ENCODE results near the gene LAPTM5.

- TF ChIP-seq TCF7L2 (IDR thresholded peaks at IDR 0.05; ENCODE audit: borderline replicate concordance, low read depth, low read length) = no peak
- no peak for TF ChIP-seq ZNF580 (tag by site-specific recombination; IDR thresholded peaks at IDR 0.05)
- TF ChIP-seq, protein P1, sequence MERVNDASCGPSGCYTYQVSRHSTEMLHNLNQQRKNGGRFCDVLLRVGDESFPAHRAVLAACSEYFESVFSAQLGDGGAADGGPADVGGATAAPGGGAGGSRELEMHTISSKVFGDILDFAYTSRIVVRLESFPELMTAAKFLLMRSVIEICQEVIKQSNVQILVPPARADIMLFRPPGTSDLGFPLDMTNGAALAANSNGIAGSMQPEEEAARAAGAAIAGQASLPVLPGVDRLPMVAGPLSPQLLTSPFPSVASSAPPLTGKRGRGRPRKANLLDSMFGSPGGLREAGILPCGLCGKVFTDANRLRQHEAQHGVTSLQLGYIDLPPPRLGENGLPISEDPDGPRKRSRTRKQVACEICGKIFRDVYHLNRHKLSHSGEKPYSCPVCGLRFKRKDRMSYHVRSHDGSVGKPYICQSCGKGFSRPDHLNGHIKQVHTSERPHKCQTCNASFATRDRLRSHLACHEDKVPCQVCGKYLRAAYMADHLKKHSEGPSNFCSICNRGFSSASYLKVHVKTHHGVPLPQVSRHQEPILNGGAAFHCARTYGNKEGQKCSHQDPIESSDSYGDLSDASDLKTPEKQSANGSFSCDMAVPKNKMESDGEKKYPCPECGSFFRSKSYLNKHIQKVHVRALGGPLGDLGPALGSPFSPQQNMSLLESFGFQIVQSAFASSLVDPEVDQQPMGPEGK (tag by site-specific recombination; IDR thresholded peaks at IDR 0.05) = no peak
- no peak for TF ChIP-seq ZFP69B (tag by site-specific recombination; IDR thresholded peaks at IDR 0.05)
Observed at GRCh38 chr1:30686236-30686935, 71.2 kb downstream of the LAPTM5 start.

Measured in HEK293 (cell line).